ENCODE measurements around the gene IRAK3.
"Not testable (repeated sequence)": the region's sequence is repeated elsewhere in the genome, so short reads cannot be mapped to it uniquely, and the experiment has no call there.

The IRAK3 gene

GRCh38 chr12:66174391-66175325 lies 14.4 kb upstream of the IRAK3 start:
- not testable (repeated sequence) for DNase-seq

GRCh38 chr12:66176105-66176900 lies 12.7 kb upstream of the IRAK3 start:
- no peak for DNase-seq

DNA sequence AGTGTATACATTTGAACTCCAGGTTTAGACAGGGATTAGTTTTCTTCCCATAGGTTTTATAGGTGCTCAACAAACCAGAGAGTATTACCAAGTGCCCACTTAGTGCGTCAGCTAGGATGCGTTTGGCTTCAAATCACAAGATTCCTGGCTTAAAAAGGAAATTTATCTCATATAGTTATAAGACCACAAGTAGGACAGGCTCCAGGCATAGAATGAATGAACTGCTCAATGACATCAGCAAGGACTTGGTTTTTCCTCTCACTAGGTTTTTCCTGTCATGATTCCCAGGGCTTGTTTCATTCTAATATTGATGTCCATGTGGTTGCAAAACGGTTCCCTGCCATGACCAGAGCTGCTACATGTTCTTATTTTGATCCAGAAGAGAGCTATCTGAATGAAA lies 6.1 kb upstream of the IRAK3 start:
- DNase-seq: no peak

DNA sequence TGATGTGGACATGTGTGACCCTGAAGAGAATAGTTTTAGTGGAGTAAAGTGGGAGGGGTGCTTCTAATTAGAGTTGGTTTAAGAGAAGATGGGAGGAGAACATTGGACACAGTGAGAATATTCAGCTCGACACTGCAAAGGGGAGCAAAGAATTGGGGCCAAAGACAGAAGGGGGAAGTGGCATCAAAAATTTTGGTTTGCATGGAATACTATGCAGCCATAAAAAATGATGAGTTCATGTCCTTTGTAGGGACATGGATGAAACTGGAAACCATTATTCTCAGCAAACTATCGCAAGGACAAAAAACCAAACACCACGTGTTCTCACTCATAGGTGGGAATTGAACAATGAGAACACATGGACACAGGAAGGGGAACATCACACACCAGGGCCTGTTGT lies 4.2 kb upstream of the IRAK3 start:
- not testable (repeated sequence) for DNase-seq

GRCh38 chr12:66187036-66187435 lies 2.0 kb upstream of the IRAK3 start:
- DNase-seq: no peak

DNA sequence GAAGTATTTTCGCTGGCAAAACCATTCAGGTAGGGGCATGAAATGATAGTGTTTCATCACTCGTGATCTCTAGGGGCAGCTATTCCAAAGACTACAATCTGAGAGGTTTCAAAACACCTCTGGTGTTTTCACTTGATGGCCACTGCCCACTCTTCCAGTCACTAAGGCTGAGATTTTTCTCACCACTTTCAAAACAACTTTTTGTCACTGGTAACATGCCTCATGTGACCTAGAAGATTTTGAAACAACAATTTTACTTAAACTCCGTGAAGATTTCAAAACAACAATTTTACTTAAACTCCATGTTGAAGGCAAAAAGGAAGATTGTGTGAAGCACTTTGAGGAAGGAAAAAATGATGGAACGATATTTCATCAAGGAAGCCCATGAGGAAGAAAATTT lies 1.2 kb upstream of the IRAK3 start:
- no peak for DNase-seq

- DNase-seq: no peak
These were observed 451 bp downstream of the IRAK3 start for GRCh38 chr12:66189486-66189843.

DNA sequence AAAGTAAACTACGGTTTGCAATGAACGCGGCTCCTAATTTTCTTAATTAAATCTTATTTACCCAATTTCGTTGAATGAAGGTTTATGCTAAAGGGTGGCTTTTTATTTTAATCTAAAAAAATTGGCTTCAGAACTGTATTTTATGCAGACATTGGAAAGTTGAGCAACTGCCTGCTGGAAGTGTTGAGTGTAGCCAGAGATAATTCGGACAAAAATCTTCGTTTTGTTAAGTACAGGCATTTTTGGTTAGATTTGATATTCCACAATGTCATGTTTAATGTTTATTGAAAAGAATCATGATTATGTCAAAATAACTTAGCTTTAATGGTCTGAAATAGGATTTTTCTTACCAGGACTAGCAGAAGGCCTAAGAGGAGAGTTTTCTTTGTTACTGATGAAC lies 875 bp downstream of the IRAK3 start:
- DNase-seq: no peak

GRCh38 chr12:66190519-66191370 lies 1.7 kb downstream of the IRAK3 start:
- no peak for DNase-seq

- DNase-seq: no peak
These were observed 2.6 kb downstream of the IRAK3 start for GRCh38 chr12:66191547-66192126.

DNA sequence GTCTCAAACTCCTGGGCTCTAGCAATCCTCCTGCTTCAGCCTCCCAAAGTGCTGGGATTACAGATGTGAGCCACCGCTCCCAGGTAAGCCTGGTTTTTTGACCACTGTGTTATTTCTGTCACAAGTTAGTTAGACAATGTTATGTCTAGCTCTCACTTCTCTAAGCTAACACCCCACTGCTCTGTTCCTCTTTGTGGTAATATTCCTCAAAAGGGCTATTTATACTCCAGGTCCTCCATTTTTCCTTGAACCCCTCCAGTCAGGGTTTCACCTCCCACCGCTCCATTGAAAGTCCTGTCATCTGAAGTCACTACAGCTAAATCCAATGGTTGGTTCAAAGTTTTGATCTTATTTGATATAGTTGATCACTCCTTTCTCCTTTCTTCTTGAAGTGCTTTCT lies 5.1 kb downstream of the IRAK3 start:
- DNase-seq: no peak

- no peak for DNase-seq
These were observed 6.2 kb downstream of the IRAK3 start for GRCh38 chr12:66195242-66195641.

DNA sequence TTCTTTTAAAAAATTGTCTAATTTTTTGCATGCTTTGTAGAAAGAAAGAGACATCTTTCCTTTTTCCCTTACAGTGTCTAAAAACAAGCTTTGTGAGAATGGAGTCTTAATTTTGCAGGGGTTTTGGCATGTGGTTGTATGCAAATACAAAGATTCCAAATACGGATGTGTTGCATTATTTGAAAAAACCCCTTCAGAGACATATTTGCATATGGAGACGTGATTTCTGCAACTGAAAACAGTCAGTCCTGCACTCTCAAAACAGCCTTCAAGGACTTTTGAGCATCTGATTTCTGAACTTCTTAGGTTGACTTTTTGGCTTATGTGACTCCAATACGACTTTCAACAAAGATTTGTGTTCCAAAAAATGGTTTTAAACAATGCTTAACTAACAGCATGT lies 7.8 kb downstream of the IRAK3 start:
- no peak for DNase-seq

GRCh38 chr12:66197495-66197921 lies 8.5 kb downstream of the IRAK3 start:
- DNase-seq: no peak

DNA sequence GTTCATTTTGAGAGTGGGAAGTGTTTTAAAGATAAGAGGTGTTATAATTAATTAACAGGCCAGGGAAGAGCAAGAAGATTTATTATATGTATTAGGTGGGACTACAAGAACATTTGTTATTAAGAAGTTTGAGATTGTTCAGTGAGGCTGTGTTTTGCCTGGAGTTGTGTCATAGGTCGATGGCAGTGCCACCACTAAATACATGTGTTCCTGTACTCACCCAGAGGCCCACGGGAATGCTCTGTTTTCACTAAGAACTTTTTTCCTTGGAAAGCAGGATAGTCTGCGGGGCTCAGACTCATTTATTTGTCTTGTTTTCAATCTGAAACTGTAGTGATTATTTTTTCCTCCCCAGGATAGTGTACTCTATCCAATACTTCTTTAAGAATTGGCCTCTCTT lies 10.1 kb downstream of the IRAK3 start:
- no peak for DNase-seq

DNA sequence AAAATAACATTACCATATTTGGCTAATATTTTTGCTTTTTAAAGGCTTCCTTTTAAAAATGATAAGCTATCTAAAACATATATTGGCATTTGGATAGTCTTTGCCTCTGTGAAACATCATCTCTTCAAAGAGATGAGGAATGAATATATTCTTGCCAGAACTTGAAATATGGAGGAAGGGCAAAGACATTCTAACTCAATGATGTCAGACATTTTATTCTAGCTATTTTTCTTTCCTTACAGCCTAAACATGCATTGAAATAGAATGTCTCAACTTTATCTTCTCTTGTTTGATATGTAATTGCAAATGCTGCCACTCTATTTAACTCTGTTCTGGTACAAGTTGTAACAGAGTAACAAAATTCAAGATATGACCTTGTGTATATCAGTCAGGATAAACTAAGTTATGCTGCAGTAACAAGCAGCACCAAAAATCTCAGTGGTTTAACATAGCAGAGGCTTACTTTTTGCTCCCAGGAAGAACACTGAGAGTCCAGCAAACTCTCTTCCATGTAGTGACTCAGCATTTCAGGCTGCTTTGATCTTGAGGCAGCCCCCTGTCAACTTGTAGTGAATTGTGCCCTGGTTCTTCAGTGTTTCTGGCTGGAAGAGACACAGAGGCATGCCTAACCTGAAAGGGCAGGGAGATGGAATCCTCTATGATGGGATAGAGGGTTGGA lies 11.0 kb downstream of the IRAK3 start:
- DNase-seq: no peak

GRCh38 chr12:66203820-66204219 lies 14.8 kb downstream of the IRAK3 start:
- no peak for DNase-seq

GRCh38 chr12:66206141-66206540 lies 17.1 kb downstream of the IRAK3 start:
- no peak for DNase-seq

DNA sequence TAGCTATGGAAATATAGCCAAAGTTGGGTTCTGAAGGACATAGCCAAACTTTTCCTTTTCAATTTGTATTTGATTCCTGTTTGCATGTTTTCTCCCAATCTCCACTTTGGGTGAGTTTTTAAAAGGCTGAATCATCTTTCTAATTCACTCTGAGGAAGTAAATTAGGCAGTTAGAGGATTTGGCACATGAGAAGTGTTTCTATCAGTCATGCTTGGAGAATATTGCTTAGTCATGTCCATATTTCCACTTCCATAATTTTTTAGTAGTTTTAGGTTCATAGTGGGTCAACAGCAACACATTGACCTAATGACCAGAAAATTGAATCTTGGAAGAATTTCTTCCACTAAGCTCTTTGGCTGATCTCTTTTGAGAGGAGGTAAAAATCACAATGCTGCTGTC lies 21.8 kb downstream of the IRAK3 start:
- no peak for DNase-seq

- not testable (repeated sequence) for DNase-seq
These were observed 22.6 kb downstream of the IRAK3 start for GRCh38 chr12:66211573-66211972.

DNA sequence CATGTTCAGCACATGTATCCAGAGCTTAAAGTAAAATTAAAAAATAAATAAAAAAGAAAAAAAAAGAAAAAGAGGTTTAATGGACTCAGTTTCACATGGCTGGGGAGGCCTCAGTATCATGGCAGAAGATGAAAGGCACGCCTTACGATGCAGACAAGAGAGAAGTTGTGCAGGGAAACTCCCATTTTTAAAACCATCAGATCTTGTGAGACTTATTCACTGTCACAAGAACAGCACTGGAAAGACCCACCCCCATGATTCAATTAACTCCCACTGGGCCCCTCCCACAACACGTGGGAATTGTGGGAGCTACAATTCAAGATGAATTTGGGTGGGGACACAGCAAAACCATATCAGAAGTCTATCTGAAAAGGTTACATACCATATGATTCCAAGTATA lies 24.0 kb downstream of the IRAK3 start:
- not testable (repeated sequence) for DNase-seq

- no peak for DNase-seq
These were observed 28.4 kb downstream of the IRAK3 start for GRCh38 chr12:66217342-66217917.

Data from NCI-H1694 treated with DMSO at 0.1 percent for 48 hours (cell line).